SK-N-SH (cell line): ENCODE data around the gene DBX1. TPM values are rescaled to one million over a fixed set of nuclear protein-coding genes. Genes with fewer than 3 reads are reported as not detected.

Source experiments
- CTCF ChIA-PET: fragments of 300-600, 350-600 bp; formaldehyde crosslinking; extraction: SDS; loops from one replicate; lab custom pipeline; 2021; lab: Yijun Ruan, JAX
- POLR2A ChIA-PET: fragments of 350-600 bp; sonication (Branson Sonifier 250); formaldehyde crosslinking; extraction: SDS; loops from one replicate; lab custom pipeline; 2020; ENCODE audit warnings: antibody characterized with exemption, inconsistent platforms; lab: Yijun Ruan, JAX
- DNase-seq: peaks from one replicate; pipeline ENCODE4 v3.0.0; 2012
- H2AFZ ChIP-seq: fragments of 200-600 bp; sonication (generic); 2 replicates; pipeline ENCODE4 v1.8.1; 2016; ENCODE audit warnings: antibody characterized with exemption, mild to moderate bottlenecking, low read depth
- H3F3A ChIP-seq: fragments of 200-600 bp; sonication (generic); replicated peaks from 2 replicates; pipeline ENCODE3; 2016; ENCODE audit warnings: antibody characterized with exemption, mild to moderate bottlenecking; ENCODE audit not compliant: insufficient read depth
- H3K27ac ChIP-seq, 2 experiments: fragments of 200-500 bp in 1 of 2; fragments of 200-600 bp in 1 of 2; sonication (Bioruptor generic) in 1 of 2; sonication (generic), shearing (Covaris generic) in 1 of 2; 2 replicates each; pipeline versions ENCODE4 v1.5.1 to v1.6.1; 2014 to 2016; ENCODE audit warnings: low read depth in 2 of 2, inconsistent platforms in 1 of 2, low read length in 1 of 2, mild to moderate bottlenecking in 1 of 2, mixed read lengths in 1 of 2
- H3K27me3 ChIP-seq: fragments of 200-600 bp; sonication (generic), shearing (Covaris generic); 2 replicates; pipeline ENCODE4 v1.6.1; 2016; ENCODE audit warnings: mixed run types; ENCODE audit not compliant: insufficient read depth
- H3K36me3 ChIP-seq, 2 experiments: fragments of 200-500 bp in 1 of 2; fragments of 200-600 bp in 1 of 2; sonication (Bioruptor generic) in 1 of 2; sonication (generic) in 1 of 2; replicated peaks in 1 of 2; 2 replicates each; pipeline versions ENCODE3 to v1.5.1; 2014 to 2016; ENCODE audit warnings: low read length in 1 of 2, mild to moderate bottlenecking in 1 of 2; ENCODE audit not compliant: insufficient read depth in 2 of 2, control insufficient read depth in 1 of 2
- H3K4me1 ChIP-seq, 2 experiments: fragments of 200-500 bp in 1 of 2; fragments of 200-600 bp in 1 of 2; sonication (Bioruptor generic) in 1 of 2; sonication (generic), shearing (Covaris generic) in 1 of 2; 2 replicates each; pipeline versions ENCODE4 v1.5.1 to v1.6.1; 2014 to 2016; ENCODE audit warnings: low read depth in 1 of 2, low read length in 1 of 2, mixed run types in 1 of 2; ENCODE audit not compliant: insufficient read depth in 2 of 2, control insufficient read depth in 1 of 2
- H3K4me2 ChIP-seq: fragments of 200-600 bp; sonication (generic), shearing (Covaris generic); 2 replicates; pipeline ENCODE4 v1.6.1; 2017; ENCODE audit warnings: mixed run types
- H3K4me3 ChIP-seq, 2 experiments: fragments of 200-500 bp in 1 of 2; fragments of 200-600 bp in 1 of 2; sonication (Bioruptor generic) in 1 of 2; sonication (generic), shearing (Covaris generic) in 1 of 2; 2 replicates each; pipeline versions ENCODE4 v1.5.1 to v1.8.1; 2014 to 2016; ENCODE audit warnings: low read depth in 2 of 2, inconsistent platforms in 1 of 2, low read length in 1 of 2, mild to moderate bottlenecking in 1 of 2, mixed read lengths in 1 of 2, moderate library complexity in 1 of 2
- H3K79me2 ChIP-seq: fragments of 200-600 bp; sonication (generic); 2 replicates; pipeline ENCODE4 v1.8.1; 2017; ENCODE audit warnings: mild to moderate bottlenecking; ENCODE audit not compliant: insufficient read depth
- H3K9ac ChIP-seq: fragments of 200-600 bp; sonication (generic); 2 replicates; pipeline ENCODE4 v1.6.1; 2017; ENCODE audit warnings: mixed run types
- H3K9me2 ChIP-seq: fragments of 200-600 bp; sonication (generic); 2 replicates; pipeline ENCODE4 v1.6.1; 2017; ENCODE audit warnings: mixed run types
- H3K9me3 ChIP-seq: fragments of 200-600 bp; sonication (generic); 2 replicates; pipeline ENCODE4 v1.6.1; 2017; ENCODE audit warnings: mixed run types, mild to moderate bottlenecking, moderate library complexity
- H4K20me1 ChIP-seq: fragments of 200-600 bp; sonication (generic); 2 replicates; pipeline ENCODE4 v1.6.1; 2017; ENCODE audit warnings: mild to moderate bottlenecking, mixed run types; ENCODE audit not compliant: insufficient read depth
- ELF1 ChIP-seq: IDR thresholded peaks from 2 replicates; pipeline ENCODE4 v1.4.0; 2012
- FOXJ3 ChIP-seq: sonication (generic); formaldehyde crosslinking; IDR thresholded peaks from 2 replicates; pipeline ENCODE4 v1.5.1; 2020; ENCODE audit warnings: mild to moderate bottlenecking, missing genetic modification reagents
- FOXM1 ChIP-seq: IDR thresholded peaks from 2 replicates; pipeline ENCODE4 v1.4.0; 2012; ENCODE audit warnings: low read depth, mild to moderate bottlenecking
- GABPA ChIP-seq: IDR thresholded peaks from 2 replicates; pipeline ENCODE4 v1.4.0; 2012; ENCODE audit warnings: low read depth, mild to moderate bottlenecking
- GATA2 ChIP-seq: sonication (generic); formaldehyde crosslinking; IDR thresholded peaks from 2 replicates; pipeline ENCODE4 v1.5.0; 2020; ENCODE audit warnings: mild to moderate bottlenecking, missing genetic modification reagents
- JUND ChIP-seq: IDR thresholded peaks from 2 replicates; pipeline ENCODE4 v1.4.0; 2012
- MXI1 ChIP-seq: IDR thresholded peaks from 2 replicates; pipeline ENCODE4 v1.6.1; 2012; ENCODE audit warnings: mild to moderate bottlenecking, low read depth, low read length, improper control_type of control experiment
- POLR2AphosphoS5 ChIP-seq: IDR thresholded peaks from 2 replicates; pipeline ENCODE4 v1.6.1; 2012; ENCODE audit warnings: low read depth, low read length
- RAD21 ChIP-seq: IDR thresholded peaks from 2 replicates; pipeline ENCODE4 v1.6.1; 2012; ENCODE audit warnings: mild to moderate bottlenecking, low read length
- RFX5 ChIP-seq: IDR thresholded peaks from 2 replicates; pipeline ENCODE4 v1.6.1; 2012; ENCODE audit warnings: mild to moderate bottlenecking, improper control_type of control experiment, low read length
- TAF1 ChIP-seq: IDR thresholded peaks from 2 replicates; pipeline ENCODE4 v1.6.1; 2012; ENCODE audit warnings: low read depth, mild to moderate bottlenecking, low read length, moderate library complexity, borderline replicate concordance
- WGBS: methylation state at CpG from one replicate; pipeline ENCODE4 v1.1.6; 2017; ENCODE audit warnings: low lambda C conversion rate; 5-methylcytosine and 5-hydroxymethylcytosine counted together
- polyA plus RNA-seq, 3 experiments: library from polyadenylated mRNA; depleted of rRNA; stranded (reverse); fragments of >200 nt; gene quantifications; 2 replicates each; pipeline ENCODE4 v1.2.3, GENCODE V29; 2012
- TF ChIP-seq, protein P1 (sequence below): IDR thresholded peaks from 2 replicates; pipeline ENCODE4 v1.4.0; 2012; ENCODE audit warnings: low read depth, borderline replicate concordance
- TF ChIP-seq, protein P2 (sequence below): fragments of 150-350 bp; IDR thresholded peaks from 2 replicates; pipeline ENCODE4 v1.6.1; 2017; ENCODE audit warnings: antibody characterized with exemption, low read length, low read depth, borderline replicate concordance
- TF ChIP-seq, protein P3 (sequence below): IDR thresholded peaks from 2 replicates; pipeline ENCODE4; 2012
- TF ChIP-seq, protein P4 (sequence below): IDR thresholded peaks from 2 replicates; pipeline ENCODE4 v1.6.1; 2012; ENCODE audit warnings: mild to moderate bottlenecking, low read depth, low read length, moderate library complexity
- TF ChIP-seq, protein P5 (sequence below): IDR thresholded peaks from 2 replicates; pipeline ENCODE4 v1.4.0; 2012; ENCODE audit warnings: low read depth

The DBX1 gene
- polyA plus RNA-seq, 1 of the 3 experiments (the other 2 are of a cell fraction): not detected

DNA sequence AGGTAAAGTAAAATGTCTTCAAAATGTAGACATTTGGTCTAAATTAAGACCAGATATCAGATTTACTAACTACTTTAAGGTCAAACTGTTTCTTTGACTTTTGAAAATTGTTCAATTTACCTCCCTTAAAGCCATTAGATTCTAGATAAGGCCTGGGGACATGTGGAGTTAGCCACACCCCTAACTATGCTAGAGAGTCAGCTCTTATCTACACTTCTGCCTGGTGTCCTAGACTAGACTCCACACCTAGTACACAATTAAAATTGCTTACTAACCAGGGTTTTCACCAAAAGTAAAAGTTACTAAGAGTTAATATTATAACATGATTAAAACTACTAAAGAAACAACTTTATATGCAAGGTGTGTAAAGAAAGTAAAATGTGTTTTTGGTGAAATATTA, 43.6 kb upstream of the DBX1 start:
- Histone ChIP-seq H3K4me2 (no peak overlapping the region), H3K4me1 (no peaks in the 10 kb centered on the region), H3F3A (no peaks in the 10 kb centered on the region), H2AFZ (no peak overlapping the region), H3K9me2 (no peaks in the 10 kb centered on the region), H3K27ac (no peak overlapping the region; a peak in 1 of 4 replicates), H3K9ac (no peak overlapping the region), H3K27me3 (peaks cover 3% of the 10 kb centered on the region; the same call in 1 of the 2 replicates), H3K79me2 (no peaks in the 10 kb centered on the region), H3K4me3 (no peak overlapping the region), H4K20me1 (no peaks in the 10 kb centered on the region), H3K9me3 (no peaks in the 10 kb centered on the region), H3K36me3 (no peaks in the 10 kb centered on the region)
- ChIA-PET CTCF (interaction anchor here (0.9 kb wide), 1 partner anchor 13 kb away, joined by 5 read pairs; no protein-coding TSS in a partner anchor), POLR2A (no interaction called here)
- DNase-seq: no peak
- TF ChIP-seq, protein P1, sequence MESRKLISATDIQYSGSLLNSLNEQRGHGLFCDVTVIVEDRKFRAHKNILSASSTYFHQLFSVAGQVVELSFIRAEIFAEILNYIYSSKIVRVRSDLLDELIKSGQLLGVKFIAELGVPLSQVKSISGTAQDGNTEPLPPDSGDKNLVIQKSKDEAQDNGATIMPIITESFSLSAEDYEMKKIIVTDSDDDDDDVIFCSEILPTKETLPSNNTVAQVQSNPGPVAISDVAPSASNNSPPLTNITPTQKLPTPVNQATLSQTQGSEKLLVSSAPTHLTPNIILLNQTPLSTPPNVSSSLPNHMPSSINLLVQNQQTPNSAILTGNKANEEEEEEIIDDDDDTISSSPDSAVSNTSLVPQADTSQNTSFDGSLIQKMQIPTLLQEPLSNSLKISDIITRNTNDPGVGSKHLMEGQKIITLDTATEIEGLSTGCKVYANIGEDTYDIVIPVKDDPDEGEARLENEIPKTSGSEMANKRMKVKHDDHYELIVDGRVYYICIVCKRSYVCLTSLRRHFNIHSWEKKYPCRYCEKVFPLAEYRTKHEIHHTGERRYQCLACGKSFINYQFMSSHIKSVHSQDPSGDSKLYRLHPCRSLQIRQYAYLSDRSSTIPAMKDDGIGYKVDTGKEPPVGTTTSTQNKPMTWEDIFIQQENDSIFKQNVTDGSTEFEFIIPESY: no peak
- TF ChIP-seq ELF1 (no peak), RAD21 (no peak), GATA2 (CRISPR knock-in tag) (peak; percentile 30; the same call in 1 of the 2 replicates), MXI1 (no peak), JUND (no peak), GABPA (no peak), POLR2AphosphoS5 (no peak)
- TF ChIP-seq, protein P2, sequence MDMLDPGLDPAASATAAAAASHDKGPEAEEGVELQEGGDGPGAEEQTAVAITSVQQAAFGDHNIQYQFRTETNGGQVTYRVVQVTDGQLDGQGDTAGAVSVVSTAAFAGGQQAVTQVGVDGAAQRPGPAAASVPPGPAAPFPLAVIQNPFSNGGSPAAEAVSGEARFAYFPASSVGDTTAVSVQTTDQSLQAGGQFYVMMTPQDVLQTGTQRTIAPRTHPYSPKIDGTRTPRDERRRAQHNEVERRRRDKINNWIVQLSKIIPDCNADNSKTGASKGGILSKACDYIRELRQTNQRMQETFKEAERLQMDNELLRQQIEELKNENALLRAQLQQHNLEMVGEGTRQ: no peak

DNA sequence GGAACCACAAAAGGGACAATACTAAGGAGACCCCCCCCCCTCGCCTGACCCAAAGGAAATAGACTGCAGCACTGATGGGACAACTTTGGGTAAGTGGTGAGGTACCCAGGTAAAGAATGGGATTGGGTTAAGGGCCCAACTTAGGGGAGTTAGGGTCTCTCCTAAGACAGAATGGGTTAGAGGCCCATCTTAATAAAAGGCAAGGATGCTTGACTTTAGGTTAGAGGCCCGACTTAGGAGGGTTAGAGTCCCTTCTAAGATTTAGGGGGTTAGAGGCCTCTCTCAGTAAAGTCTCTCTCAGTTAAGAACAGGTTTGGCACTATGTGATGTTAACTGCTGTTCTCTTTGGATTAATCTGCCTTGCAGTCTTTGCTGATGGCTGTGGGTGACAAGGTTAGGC, 41.0 kb upstream of the DBX1 start:
- ChIA-PET POLR2A (no interaction called here), CTCF (no interaction called here)
- H3K36me3 ChIP-seq: no peaks in the 10 kb centered on the region
- 0 out of 2 replicates have a peak, but pooled peaks cover 3% of the 10 kb centered on the region for H3K27me3 ChIP-seq
- H3K79me2 ChIP-seq: no peaks in the 10 kb centered on the region
- DNase-seq: no peak
- H3K4me2 ChIP-seq: no peak overlapping the region
- no peak overlapping the region for H3K27ac ChIP-seq
- H3K9me2 ChIP-seq: no peaks in the 10 kb centered on the region
- H3K4me3 ChIP-seq: no peak overlapping the region
- H3K4me1 ChIP-seq: no peaks in the 10 kb centered on the region
- no peak overlapping the region for H2AFZ ChIP-seq
- no peaks in the 10 kb centered on the region for H4K20me1 ChIP-seq
- no peak overlapping the region for H3K9ac ChIP-seq
- no peaks in the 10 kb centered on the region for H3F3A ChIP-seq
- H3K9me3 ChIP-seq: no peaks in the 10 kb centered on the region
- WGBS: 6% methylated on average over 2 of the region's 2 CpGs
- TF ChIP-seq GABPA (no peak), ELF1 (no peak), FOXJ3 (CRISPR knock-in tag) (no peak), TAF1 (no peak), RFX5 (no peak), JUND (no peak), MXI1 (no peak), RAD21 (no peak), FOXM1 (no peak)
- TF ChIP-seq, protein P3, sequence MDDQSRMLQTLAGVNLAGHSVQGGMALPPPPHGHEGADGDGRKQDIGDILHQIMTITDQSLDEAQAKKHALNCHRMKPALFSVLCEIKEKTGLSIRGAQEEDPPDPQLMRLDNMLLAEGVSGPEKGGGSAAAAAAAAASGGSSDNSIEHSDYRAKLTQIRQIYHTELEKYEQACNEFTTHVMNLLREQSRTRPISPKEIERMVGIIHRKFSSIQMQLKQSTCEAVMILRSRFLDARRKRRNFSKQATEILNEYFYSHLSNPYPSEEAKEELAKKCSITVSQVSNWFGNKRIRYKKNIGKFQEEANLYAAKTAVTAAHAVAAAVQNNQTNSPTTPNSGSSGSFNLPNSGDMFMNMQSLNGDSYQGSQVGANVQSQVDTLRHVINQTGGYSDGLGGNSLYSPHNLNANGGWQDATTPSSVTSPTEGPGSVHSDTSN: no peak
- TF ChIP-seq, protein P4, sequence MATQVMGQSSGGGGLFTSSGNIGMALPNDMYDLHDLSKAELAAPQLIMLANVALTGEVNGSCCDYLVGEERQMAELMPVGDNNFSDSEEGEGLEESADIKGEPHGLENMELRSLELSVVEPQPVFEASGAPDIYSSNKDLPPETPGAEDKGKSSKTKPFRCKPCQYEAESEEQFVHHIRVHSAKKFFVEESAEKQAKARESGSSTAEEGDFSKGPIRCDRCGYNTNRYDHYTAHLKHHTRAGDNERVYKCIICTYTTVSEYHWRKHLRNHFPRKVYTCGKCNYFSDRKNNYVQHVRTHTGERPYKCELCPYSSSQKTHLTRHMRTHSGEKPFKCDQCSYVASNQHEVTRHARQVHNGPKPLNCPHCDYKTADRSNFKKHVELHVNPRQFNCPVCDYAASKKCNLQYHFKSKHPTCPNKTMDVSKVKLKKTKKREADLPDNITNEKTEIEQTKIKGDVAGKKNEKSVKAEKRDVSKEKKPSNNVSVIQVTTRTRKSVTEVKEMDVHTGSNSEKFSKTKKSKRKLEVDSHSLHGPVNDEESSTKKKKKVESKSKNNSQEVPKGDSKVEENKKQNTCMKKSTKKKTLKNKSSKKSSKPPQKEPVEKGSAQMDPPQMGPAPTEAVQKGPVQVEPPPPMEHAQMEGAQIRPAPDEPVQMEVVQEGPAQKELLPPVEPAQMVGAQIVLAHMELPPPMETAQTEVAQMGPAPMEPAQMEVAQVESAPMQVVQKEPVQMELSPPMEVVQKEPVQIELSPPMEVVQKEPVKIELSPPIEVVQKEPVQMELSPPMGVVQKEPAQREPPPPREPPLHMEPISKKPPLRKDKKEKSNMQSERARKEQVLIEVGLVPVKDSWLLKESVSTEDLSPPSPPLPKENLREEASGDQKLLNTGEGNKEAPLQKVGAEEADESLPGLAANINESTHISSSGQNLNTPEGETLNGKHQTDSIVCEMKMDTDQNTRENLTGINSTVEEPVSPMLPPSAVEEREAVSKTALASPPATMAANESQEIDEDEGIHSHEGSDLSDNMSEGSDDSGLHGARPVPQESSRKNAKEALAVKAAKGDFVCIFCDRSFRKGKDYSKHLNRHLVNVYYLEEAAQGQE: no peak
- TF ChIP-seq, protein P1: no peak
- TF ChIP-seq, protein P5, sequence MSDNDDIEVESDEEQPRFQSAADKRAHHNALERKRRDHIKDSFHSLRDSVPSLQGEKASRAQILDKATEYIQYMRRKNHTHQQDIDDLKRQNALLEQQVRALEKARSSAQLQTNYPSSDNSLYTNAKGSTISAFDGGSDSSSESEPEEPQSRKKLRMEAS: no peak
- TF ChIP-seq, protein P2: no peak
